SJSA1 (cell line): ENCODE data around the gene CHRNB1. TPM values are rescaled to one million over a fixed set of nuclear protein-coding genes. Genes with fewer than 3 reads are reported as not detected.
A peak's percentile ranks its signal among the peaks of the same experiment; 100 is the strongest.
"Not testable (repeated sequence)": the region's sequence is repeated elsewhere in the genome, so short reads cannot be mapped to it uniquely, and the experiment has no call there.

Experiments
- DNase-seq, 2 experiments: peaks; one replicate each; pipeline ENCODE4 v3.0.0-alpha.2; 2015 to 2020; ENCODE audit warnings: low spot score in 2 of 2, low read depth in 1 of 2
- H3K27ac ChIP-seq: fragments of 250-450 bp; sonication (Bioruptor Pico); 2 replicates; pipeline ENCODE4 v1.5.1; 2020; ENCODE audit warnings: mild to moderate bottlenecking, moderate library complexity
- H3K27me3 ChIP-seq: fragments of 250-450 bp; sonication (Bioruptor Pico); replicated peaks from 2 replicates; pipeline ENCODE4 v1.5.1; 2020; ENCODE audit warnings: mild to moderate bottlenecking, moderate library complexity
- H3K36me3 ChIP-seq: fragments of 250-450 bp; sonication (Bioruptor Pico); 2 replicates; pipeline ENCODE4 v1.5.1; 2020; ENCODE audit warnings: mild to moderate bottlenecking
- H3K4me1 ChIP-seq: fragments of 250-450 bp; sonication (Bioruptor Pico); replicated peaks from 2 replicates; pipeline ENCODE4 v1.6.1; 2021; ENCODE audit warnings: mild to moderate bottlenecking
- H3K4me3 ChIP-seq: fragments of 250-450 bp; sonication (Bioruptor Pico); 2 replicates; pipeline ENCODE4 v1.5.1; 2020; ENCODE audit warnings: mild to moderate bottlenecking
- H3K9me3 ChIP-seq: fragments of 250-450 bp; sonication (Bioruptor Pico); replicated peaks from 2 replicates; pipeline ENCODE4 v1.5.1; 2020; ENCODE audit warnings: mild to moderate bottlenecking
- total RNA-seq: library from RNA; depleted of rRNA; stranded (reverse); fragments of >200 nt; shearing (Covaris generic); gene quantifications from 2 replicates; pipeline ENCODE4 v1.2.3, GENCODE V29; 2014

CHRNB1 gene
- total RNA-seq, 1 experiment from 2014 or later, result 3.9 TPM

DNA sequence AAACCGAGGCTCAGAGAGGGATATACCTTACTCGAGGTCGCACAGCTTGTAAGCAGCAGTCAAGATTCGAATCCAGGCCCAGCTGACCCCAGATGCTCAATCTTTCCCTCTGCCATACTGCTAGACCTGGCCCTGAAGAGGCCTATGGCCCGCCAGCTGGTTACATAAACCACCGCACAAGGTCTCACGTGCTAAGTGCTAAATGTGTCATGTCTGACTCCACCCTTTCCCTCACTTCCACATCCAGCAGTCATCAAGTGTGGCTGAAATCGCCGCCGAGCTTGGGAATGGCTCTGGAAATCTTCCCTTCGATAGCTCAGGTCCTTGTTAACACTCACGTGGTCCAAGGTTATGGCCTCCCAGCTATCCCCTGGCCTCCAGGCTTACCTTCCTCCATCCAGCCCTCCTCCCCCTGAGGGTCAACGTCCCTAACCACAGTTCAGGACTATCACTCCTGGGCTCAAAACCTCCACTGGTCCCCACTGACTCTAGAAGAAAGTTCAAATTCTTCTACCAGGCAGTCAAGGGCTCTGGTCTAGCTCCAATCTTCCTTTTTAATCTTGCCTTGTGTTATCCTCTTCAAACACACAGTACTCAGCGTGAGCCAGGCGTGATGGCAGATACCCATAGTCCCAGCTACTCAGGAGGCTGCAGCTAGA is 31.0 kb downstream of the CHRNB1 start:
- peaks cover 13% of the 10 kb centered on the region for H3K36me3 ChIP-seq
- H3K4me3 ChIP-seq, result no peak overlapping the region
- H3K9me3 ChIP-seq, result no peaks in the 10 kb centered on the region
- H3K27me3 ChIP-seq, result no peaks in the 10 kb centered on the region
- no peak for DNase-seq
- H3K4me1 ChIP-seq, result peaks cover 44% of the 10 kb centered on the region
- H3K27ac ChIP-seq, result no peak overlapping the region

DNA sequence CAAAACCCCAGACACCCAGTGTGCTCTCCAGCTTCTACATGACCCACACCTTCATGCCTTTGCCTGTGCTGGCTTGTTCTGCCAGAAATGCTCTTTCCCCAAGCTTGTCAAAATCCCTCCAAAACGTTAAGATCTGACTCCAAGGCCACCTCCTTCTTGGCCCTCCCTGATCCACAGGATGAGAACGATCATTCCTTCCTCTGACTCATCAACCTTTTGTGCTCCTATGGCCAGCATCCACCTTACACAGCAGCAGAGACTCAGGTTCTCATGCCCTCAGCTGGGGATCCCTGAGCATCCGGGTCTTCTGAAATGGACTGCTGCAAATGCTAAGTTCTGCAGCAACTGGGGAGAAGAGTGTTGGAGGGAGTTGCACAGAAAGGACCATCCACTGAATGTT is 31.6 kb downstream of the CHRNB1 start:
- Histone ChIP-seq H3K27me3 (no peaks in the 10 kb centered on the region), H3K36me3 (peaks cover 10% of the 10 kb centered on the region), H3K27ac (no peak overlapping the region), H3K4me1 (peaks cover 47% of the 10 kb centered on the region), H3K9me3 (no peaks in the 10 kb centered on the region), H3K4me3 (no peak overlapping the region)
- peak in 1 of 2 experiments; percentile 23 for DNase-seq

DNA sequence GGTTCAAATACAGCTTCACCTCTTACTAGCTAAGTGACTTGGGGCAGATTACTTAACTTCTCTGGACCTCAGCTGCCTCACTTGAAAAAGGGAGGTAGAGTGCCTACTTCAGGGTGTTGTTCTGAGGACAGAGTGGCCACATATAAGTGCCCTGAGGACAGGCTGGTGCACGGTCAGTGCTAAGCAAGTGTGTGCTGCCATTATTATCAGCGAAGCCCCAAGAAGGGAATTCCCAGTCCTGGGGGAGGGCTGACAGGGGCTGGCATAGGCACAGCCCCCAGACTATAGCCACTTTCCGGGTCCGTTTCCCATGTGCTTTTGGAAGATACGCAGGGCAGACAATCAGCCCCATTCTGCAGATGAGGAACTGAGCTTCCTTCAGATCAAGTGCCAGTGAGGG is 32.1 kb downstream of the CHRNB1 start:
- peak overlapping the region; percentile 96; the same call in 1 of the 2 replicates for H3K27ac ChIP-seq
- DNase-seq, result no peak
- peaks cover 47% of the 10 kb centered on the region for H3K4me1 ChIP-seq
- no peaks in the 10 kb centered on the region for H3K9me3 ChIP-seq
- H3K4me3 ChIP-seq, result no peak overlapping the region; the same call in 1 of the 2 replicates
- H3K27me3 ChIP-seq, result no peaks in the 10 kb centered on the region
- peaks cover 9% of the 10 kb centered on the region for H3K36me3 ChIP-seq

DNA sequence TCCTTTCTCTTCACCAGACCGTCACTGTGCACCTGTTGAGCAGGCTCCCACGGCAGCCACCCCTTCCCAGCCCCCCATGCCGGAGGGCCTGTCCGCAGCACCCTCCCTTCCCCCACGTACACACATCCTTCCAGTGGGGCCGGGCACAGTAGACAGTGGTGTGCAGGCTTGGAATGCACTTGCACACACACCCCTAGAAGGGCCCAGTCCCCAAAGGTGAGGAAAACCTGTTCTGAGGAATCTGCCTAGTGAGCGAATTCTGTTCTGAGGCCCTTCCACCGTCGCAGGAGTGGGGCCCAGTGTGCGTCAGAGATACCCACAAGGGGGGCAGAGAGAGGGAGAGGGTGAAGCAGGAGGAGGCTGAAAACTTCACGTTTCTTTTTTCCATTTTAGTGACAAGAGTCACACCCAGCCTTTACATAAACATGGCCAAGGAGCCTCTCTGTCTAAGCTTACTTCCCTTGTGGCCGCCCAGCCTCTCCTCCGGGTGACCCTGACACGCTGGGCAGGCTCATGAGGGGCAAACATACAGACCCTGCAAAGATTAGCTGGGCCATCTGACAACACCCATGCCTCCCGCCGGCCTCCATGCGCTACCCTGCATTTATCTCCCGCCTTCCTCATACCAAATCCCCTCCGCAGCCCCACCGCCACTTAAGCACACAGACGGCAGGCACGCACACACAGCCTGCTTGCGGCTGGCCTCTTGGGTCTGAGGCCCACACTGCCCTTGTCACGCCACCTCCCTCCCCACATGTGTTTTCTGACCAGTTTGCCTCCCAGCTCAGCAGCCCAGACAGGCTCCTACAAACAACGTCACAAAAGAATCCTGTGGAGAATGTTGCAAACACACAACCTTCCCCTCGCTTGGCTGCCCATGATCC is 32.8 kb downstream of the CHRNB1 start:
- Histone ChIP-seq H3K27me3 (no peaks in the 10 kb centered on the region), H3K36me3 (peaks cover 9% of the 10 kb centered on the region), H3K4me3 (peak overlapping the region; percentile 95), H3K4me1 (peaks cover 47% of the 10 kb centered on the region), H3K27ac (peak overlapping the region; percentile 96), H3K9me3 (no peaks in the 10 kb centered on the region)
- DNase-seq, result peak; percentile 81 to 86

DNA sequence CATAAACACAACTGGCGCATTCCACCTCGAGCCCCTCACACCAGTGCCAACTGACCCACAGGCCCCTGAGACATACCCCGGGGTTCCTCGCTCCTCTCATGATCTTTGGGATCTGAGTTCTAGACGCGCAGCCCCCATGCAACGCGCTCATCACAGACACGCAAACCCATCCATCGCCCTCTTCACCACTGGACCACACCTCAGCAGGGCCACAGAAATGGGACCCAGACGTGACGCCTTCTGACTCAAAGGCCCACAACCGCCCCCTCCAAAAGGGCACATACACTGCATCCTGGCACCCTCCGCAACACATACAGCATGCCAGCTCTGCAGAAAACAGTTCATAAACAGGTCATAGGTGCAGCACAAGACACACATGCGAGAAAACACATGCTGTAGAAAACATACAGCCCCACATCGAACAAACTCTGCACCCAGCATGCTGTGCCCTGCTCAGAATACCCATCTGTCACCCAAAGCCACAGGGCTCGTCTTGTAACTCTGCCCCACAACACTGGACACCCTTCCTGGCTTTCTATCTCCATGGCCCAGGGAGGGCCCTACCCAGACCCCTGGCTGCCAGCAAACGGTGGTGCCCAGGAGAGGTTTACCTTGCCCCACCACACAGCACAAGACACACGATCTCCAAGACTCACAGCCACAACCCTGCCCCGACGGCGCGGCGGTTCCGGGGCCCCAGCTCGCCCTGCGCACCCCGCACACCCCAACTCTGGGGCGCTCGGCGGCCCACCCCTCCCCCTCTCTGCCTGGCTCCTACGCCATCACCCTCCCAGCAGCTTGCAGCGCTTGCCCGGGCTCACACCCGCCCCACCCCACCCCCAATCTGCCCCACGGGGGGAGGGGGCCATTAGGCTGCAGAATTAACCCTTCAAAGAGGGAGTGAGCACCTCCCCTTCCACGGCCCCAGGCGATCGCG is 33.7 kb downstream of the CHRNB1 start:
- Histone ChIP-seq H3K4me1 (peaks cover 54% of the 10 kb centered on the region), H3K36me3 (peaks cover 9% of the 10 kb centered on the region), H3K9me3 (no peaks in the 10 kb centered on the region), H3K27ac (peak overlapping the region; percentile 96), H3K4me3 (peak overlapping the region; percentile 95), H3K27me3 (no peaks in the 10 kb centered on the region)
- peak in 1 of 2 experiments; percentile 44 for DNase-seq

DNA sequence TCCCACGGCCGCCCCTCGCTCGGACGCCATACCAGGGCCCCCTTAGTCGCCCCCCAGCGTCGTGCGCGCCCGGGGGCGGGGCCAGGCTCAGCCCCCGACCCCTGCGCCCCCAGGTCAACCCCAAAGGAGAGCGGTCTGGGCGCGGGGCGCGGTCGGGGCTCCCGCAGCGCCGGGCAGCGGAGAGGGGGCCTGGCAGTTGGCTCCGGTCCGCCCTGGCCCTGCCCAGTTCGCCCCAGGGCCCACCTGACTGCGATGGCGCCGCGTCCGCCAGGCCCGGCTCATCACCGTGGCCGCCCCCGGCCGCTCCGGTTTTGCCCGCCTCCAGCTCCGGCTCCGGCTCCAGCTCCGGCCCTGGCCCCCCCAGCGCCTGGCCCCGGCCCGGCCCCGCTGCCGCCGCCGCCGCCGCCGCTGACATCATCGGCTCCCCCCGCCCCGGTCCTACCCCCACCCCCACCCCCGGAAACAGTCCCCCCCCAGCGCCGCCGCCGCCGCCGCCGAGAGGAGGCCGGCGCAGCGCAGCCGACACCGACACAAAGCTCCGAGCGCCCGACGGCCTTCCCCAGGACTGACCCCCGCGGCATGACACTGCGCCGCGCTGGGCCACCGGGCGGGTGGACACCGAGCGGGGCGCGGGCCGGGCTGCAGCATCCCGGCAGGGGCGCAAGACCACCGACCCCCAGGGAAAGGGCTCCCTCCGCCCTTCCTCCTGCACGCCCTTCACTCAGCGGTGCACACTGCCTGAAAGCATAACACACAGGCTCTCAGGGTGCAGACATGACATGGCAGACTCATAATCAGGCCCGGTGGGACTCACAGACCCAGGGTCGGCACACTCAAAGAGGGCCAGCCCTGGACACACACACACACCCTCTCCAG is 34.6 kb downstream of the CHRNB1 start, which contains the start of gene ZBTB4:
ZBTB4 (minus strand) TSS at position 419 of the 876 bp plus-strand sequence. CDS start 12,830 bp downstream, outside the sequence.
- Histone ChIP-seq H3K4me1 (peaks cover 56% of the 10 kb centered on the region), H3K4me3 (peak within 1 kb of the TSS; percentile 95), H3K36me3 (peaks cover 9% of the 10 kb centered on the region), H3K27me3 (no peaks in the 10 kb centered on the region), H3K9me3 (no peaks in the 10 kb centered on the region), H3K27ac (peak within 1 kb of the TSS; percentile 96)
- DNase-seq, result peak in 1 of 2 experiments; percentile 55

DNA sequence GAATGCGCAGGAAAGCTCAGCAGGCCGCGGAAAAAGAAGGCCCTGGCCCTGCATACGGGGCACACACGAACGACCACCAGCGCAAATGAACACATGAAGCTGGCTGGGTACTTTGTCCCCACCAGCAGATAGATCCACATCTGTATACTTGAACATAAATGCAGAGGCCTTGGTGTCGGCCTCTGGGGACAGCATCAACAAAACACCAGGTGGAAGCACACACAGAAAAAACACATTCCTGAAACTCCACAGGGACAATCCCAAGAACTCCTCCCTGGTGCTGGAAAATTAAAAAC is 35.2 kb downstream of the CHRNB1 start:
- Histone ChIP-seq H3K4me3 (peak overlapping the region; percentile 95), H3K4me1 (peaks cover 56% of the 10 kb centered on the region), H3K27me3 (no peaks in the 10 kb centered on the region), H3K27ac (peak overlapping the region; percentile 66), H3K36me3 (peaks cover 9% of the 10 kb centered on the region), H3K9me3 (no peaks in the 10 kb centered on the region)
- peak in 1 of 2 experiments; percentile 43 for DNase-seq

DNA sequence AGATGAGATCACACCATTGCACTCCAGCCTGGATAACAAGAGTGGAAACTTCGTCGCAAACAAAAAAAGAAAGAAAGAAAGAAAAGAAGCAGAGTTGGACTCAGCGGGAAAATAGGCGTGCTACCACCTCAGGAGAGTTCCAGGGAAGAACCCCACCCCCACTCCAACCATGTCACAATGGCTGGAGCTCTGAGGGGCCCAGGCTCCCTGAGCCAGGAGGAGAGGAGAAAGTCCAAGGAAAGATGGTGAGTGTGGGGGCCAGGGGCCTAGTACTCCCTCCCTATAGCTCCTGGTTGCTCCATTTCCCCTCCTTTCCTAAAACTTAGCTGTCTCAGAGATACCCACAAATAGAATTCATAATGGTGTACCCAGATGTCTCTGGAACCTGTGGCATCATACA is 36.4 kb downstream of the CHRNB1 start, which contains the start of gene SLC35G6:
SLC35G6 (plus strand) TSS at position 172 of the 400 bp plus-strand sequence; CDS start at position 243, 71 bp downstream.
- Histone ChIP-seq H3K4me1 (peaks cover 58% of the 10 kb centered on the region), H3K36me3 (peaks cover 14% of the 10 kb centered on the region; the same call in 1 of the 2 replicates), H3K27ac (peak within 1 kb of the TSS; percentile 66), H3K4me3 (peak within 1 kb of the TSS; percentile 95; the same call in 1 of the 2 replicates)
- not testable (repeated sequence) for DNase-seq, H3K9me3 ChIP-seq, H3K27me3 ChIP-seq

DNA sequence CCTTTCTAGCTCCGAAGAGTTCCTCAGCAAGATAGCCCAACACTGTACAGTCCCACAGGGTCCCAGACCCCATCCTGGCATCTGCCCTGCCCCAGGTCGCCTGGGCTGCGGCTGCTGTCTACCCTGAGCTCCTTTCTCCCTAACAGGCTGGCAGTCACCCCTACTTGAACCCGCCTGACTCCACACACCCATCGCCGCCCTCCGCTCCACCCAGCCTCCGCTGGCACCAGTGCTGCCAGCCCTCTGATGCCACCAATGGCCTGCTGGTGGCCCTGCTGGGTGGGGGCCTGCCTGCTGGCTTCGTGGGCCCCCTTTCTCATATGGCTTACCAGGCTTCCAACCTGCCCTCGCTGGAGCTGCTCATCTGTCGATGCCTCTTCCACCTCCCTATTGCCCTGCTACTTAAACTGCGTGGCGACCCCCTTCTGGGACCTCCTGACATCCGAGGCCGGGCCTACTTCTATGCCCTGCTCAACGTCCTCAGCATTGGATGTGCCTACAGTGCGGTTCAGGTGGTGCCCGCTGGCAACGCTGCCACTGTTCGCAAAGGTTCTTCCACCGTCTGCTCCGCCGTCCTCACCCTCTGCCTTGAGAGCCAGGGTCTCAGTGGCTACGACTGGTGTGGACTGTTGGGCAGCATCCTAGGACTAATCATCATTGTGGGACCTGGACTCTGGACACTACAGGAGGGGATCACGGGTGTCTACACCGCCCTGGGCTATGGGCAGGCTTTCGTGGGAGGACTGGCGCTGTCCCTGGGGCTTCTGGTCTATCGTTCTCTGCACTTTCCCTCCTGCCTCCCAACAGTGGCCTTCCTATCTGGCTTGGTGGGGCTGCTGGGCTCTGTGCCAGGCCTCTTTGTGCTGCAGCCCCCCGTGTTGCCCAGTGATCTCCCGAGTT is 37.2 kb downstream of the CHRNB1 start:
- Histone ChIP-seq H3K4me1 (peaks cover 57% of the 10 kb centered on the region), H3K36me3 (peaks cover 17% of the 10 kb centered on the region)
- DNase-seq, H3K9me3 ChIP-seq, H3K27me3 ChIP-seq, H3K27ac ChIP-seq, H3K4me3 ChIP-seq: not testable (repeated sequence)

DNA sequence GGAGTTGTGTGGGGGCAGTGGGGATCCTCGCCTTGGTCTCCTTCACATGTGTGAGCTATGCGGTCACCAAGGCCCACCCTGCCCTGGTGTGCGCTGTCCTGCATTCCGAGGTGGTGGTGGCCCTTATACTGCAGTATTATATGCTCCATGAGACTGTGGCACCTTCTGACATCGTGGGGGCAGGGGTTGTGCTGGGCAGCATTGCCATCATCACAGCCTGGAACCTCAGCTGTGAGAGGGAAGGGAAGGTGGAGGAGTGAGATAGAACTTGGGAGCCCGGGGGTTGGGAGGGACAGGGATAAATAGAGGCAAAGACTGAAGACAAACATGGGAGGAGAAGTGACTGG is 37.9 kb downstream of the CHRNB1 start:
- DNase-seq, H3K9me3 ChIP-seq, H3K27me3 ChIP-seq, H3K4me3 ChIP-seq: not testable (repeated sequence)
- H3K36me3 ChIP-seq, result peaks cover 24% of the 10 kb centered on the region
- H3K27ac ChIP-seq, result peak overlapping the region; percentile 100
- H3K4me1 ChIP-seq, result peaks cover 51% of the 10 kb centered on the region

DNA sequence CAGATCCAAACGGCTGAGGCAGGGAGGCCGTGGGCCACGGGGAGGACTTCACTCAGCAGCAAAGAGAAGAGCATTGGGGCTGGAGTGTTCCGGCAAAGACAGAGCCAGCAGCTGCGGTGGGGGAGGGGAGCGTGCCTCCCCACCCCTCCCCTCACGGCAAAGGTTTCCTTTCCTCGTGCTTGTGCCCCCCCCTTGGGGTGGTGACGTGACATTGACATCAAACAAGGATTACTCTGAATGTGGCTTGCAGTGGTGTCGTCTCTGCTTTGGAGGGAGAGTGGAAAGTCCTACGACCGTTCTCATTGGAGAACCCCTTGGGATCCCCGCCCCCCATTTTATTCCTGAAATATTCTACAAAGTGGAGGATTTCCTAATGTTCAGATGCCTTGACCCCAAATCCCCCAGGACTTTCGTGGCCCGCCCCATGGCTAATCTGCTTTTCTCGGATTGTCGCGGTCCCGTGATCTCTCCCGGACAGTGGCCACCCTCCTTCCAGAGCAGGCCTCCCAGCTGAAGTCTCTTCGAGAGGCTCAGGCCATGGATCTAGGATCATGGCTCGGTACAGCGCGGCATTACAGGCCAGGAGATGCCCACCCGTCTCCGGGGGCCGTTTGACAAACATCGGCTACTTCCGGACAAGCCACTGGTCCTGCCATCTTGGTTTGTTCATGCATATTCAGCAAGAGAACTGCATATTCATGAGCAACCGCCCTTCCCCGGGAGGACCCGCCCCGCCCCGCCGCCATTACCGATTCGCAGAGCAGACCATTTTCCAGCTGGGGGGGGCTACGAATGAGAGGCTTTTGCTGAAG is 38.6 kb downstream of the CHRNB1 start:
- peaks cover 43% of the 10 kb centered on the region for H3K4me1 ChIP-seq
- peak; percentile 90 to 91 for DNase-seq
- no peaks in the 10 kb centered on the region for H3K9me3 ChIP-seq
- peaks cover 25% of the 10 kb centered on the region for H3K36me3 ChIP-seq
- no peaks in the 10 kb centered on the region for H3K27me3 ChIP-seq
- H3K4me3 ChIP-seq, result peak overlapping the region; percentile 56
- H3K27ac ChIP-seq, result peak overlapping the region; percentile 100
